H1 (cell line): ENCODE measurements around the gene FAM171A1. TPM values are rescaled to one million over a fixed set of nuclear protein-coding genes. Genes with fewer than 3 reads are reported as not detected.

Experiments used
- BCL11A ChIP-seq, 2 experiments: IDR thresholded peaks; one replicate each; pipeline ENCODE4 v1.6.1; 2011; ENCODE audit warnings: low read depth in 2 of 2, low read length in 2 of 2, mild to moderate bottlenecking in 2 of 2
- CHD7 ChIP-seq: fragments of 300-600 bp; sonication (generic); IDR thresholded peaks from 2 replicates; pipeline ENCODE4 v1.7.1; 2012; ENCODE audit warnings: low read length, moderate library complexity, mild to moderate bottlenecking, inconsistent platforms; ENCODE audit not compliant: insufficient replicate concordance
- FOSL1 ChIP-seq: IDR thresholded peaks from 2 replicates; pipeline ENCODE4 v1.6.1; 2011; ENCODE audit warnings: mild to moderate bottlenecking, low read depth, low read length, moderate library complexity; ENCODE audit not compliant: insufficient read depth
- GABPA ChIP-seq: IDR thresholded peaks from 2 replicates; pipeline ENCODE4 v1.6.1; 2011; ENCODE audit warnings: mild to moderate bottlenecking, low read length, moderate library complexity, borderline replicate concordance; ENCODE audit not compliant: insufficient read depth
- KDM4A ChIP-seq: IDR thresholded peaks from one replicate; pipeline ENCODE4 v1.7.1; 2012; ENCODE audit warnings: low read depth, mild to moderate bottlenecking, moderate library complexity, low read length, inconsistent platforms; ENCODE audit not compliant: severe bottlenecking
- NRF1 ChIP-seq: IDR thresholded peaks from 2 replicates; pipeline ENCODE4 v1.6.1; 2011; ENCODE audit warnings: mild to moderate bottlenecking, low read depth, low read length, improper control_type of control experiment
- SIRT6 ChIP-seq: IDR thresholded peaks from one replicate; pipeline ENCODE4 v1.7.1; 2012; ENCODE audit warnings: low read length, inconsistent platforms
- TBP ChIP-seq: IDR thresholded peaks from 2 replicates; pipeline ENCODE4 v1.6.1; 2011; ENCODE audit warnings: low read depth, low read length, improper control_type of control experiment
- TCF12 ChIP-seq: IDR thresholded peaks from 2 replicates; pipeline ENCODE4 v1.6.1; 2011; ENCODE audit warnings: low read depth, mild to moderate bottlenecking, low read length
- USF2 ChIP-seq: IDR thresholded peaks from 2 replicates; pipeline ENCODE4 v1.6.1; 2011; ENCODE audit warnings: low read length, improper control_type of control experiment
- polyA plus RNA-seq, 7 experiments: library from polyadenylated mRNA; depleted of rRNA in 3 of 7; stranded (reverse) in 5 of 7; unstranded in 2 of 7; fragments of >200 nt in 5 of 7; fragments of 200-250 nt in 2 of 7; gene quantifications; 1 replicate in 5 of 7; 2 replicates in 1 of 7; 4 replicates in 1 of 7; pipeline versions ENCODE4 v1.2.1 to v1.2.3, GENCODE V29; 2011 to 2013; ENCODE audit warnings: missing spikeins in 2 of 7, mixed read lengths in 2 of 7
- total RNA-seq: library from RNA; stranded (reverse); fragmentation: NEBNext Ultra II Directional; extraction: Animal tissue kit (Norgen Biotek cat#: 25700); gene quantifications from 2 replicates; pipeline ENCODE4 v1.2.1, GENCODE V29; 2021

The FAM171A1 gene
- total and polyA plus RNA-seq, 2 of the 8 experiments (the other 6 are each of a cell fraction or from before 2014, with no cell fraction given), result 26.6 to 42.1 TPM

- TF ChIP-seq CHD7 (no peak), KDM4A (no peak), SIRT6 (no peak), GABPA (no peak), USF2 (no peak), TBP (no peak), NRF1 (no peak), FOSL1 (no peak), TCF12 (no peak), BCL11A (IDR thresholded peaks at IDR 0.05; ENCODE audit: low read depth in 2 of 2, low read length in 2 of 2) (no peak)
Measured at GRCh38 chr10:15315286-15315685, 55.8 kb downstream of the FAM171A1 start (continued).
